ENCODE results near the gene ZNF540. TPM values are rescaled to one million over a fixed set of nuclear protein-coding genes. Genes with fewer than 3 reads are reported as not detected.
A peak's percentile ranks its signal among the peaks of the same experiment; 100 is the strongest.

The ZNF540 gene
- total and polyA plus RNA-seq, 2 of the 4 experiments (the other 2 are of a cell fraction) = 0.34 to 0.54 TPM

DNA sequence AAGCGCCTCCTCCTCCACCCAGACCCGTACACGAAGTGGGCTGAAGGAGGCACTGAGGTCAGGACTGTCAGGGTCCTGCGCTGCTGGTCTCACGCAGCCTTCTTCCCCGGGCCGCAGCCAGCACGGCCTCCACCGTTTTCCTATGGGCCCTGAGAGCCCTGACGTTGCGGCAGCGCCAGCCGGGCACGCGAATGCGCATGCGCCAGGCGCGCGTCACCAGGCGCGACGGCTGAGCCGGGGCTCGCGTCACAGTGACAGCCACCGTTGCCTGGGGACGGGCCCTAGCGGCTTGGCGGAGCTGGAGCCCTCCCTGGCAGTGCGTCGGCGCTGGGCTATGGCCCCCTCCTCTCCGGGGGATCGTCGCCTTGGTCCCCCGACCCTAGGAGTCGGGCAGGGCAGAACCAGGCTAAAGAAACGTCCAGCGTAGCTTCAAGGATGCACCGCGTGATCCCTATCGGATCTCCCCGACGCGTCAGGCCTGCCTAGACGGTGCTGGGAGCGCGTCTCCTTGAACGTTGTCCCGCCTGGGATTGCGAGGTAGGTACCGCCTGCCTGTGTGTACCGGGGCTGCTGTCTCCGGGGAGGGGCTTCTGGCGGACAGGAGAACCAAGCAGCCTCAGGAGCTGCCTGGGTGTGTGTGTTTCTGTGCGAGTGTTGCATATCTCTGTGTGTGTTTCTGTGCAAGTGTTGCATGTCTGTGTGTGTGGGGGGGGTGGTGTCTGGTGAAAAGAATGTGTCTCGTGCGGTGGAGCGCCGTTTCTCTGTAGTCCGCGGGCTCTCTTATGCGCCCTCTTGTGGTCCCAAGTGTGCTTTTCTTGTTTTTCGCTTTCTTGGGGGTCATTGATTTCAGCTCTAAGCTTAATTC lies 43.3 kb upstream of the ZNF540 start:
- peak; percentile 44 for DNase-seq
- dilution Hi-C loops (cut with HindIII; ENCODE audit: low sequenced_read_pairs, unreplicated experiment) = no loop called here
- Histone ChIP-seq H3K36me3 (ENCODE audit: control insufficient read depth, insufficient read depth, low read length) (no peaks in the 10 kb centered on the region), H3K4me3 (ENCODE audit: insufficient read depth, low read depth, low read length) (peak overlapping the region; percentile 80), H3K79me1 (ENCODE audit: low read depth in 1 of 2, low read length in 2 of 2) (no peaks in the 10 kb centered on the region), H3K27ac (ENCODE audit: insufficient read depth, low read length) (peak overlapping the region; percentile 39), H3K9ac (ENCODE audit: low read depth, low read length) (peak overlapping the region; percentile 44; the same call in 1 of the 2 replicates), H3K14ac (replicated peaks; ENCODE audit: low read depth, low read length) (peak overlapping the region; percentile 71; the same call in 1 of the 2 replicates), H3K18ac (ENCODE audit: low read depth, low read length) (no peak overlapping the region), H4K8ac (ENCODE audit: low read depth in 2 of 2, low read length in 2 of 2) (peak overlapping the region; percentile 40 to 91; a peak in 2 of 4 replicates), H3K4ac (ENCODE audit: low read depth, low read length) (peak overlapping the region; percentile 87), H2AK5ac (ENCODE audit: low read depth, low read length) (no peak overlapping the region), H3K4me2 (ENCODE audit: low read depth, low read length) (peak overlapping the region; percentile 68), H2BK5ac (ENCODE audit: low read depth, low read length, poor library complexity, severe bottlenecking) (no peak overlapping the region), H2BK15ac (ENCODE audit: low read depth, low read length) (no peak overlapping the region), H3K23ac (ENCODE audit: low read depth, low read length) (peak overlapping the region; percentile 38; the same call in 1 of the 2 replicates), H3K9me1 (ENCODE audit: insufficient read depth, low read length) (no peaks in the 10 kb centered on the region), H3K4me1 (ENCODE audit: control insufficient read depth, insufficient read depth, low read length) (no peaks in the 10 kb centered on the region), H2AFZ (replicated peaks; ENCODE audit: low read length, poor library complexity) (peak overlapping the region; percentile 95), H4K5ac (ENCODE audit: low read depth, low read length) (peak overlapping the region; percentile 92), H3K27me3 (ENCODE audit: control insufficient read depth, insufficient read depth, low read length) (no peaks in the 10 kb centered on the region), H3K9me3 (ENCODE audit: control insufficient read depth, insufficient read depth, low read length) (peaks cover 60% of the 10 kb centered on the region), H4K91ac (ENCODE audit: insufficient read depth, low read depth, low read length) (0 out of 2 replicates have a peak overlapping the region, but pooled peaks have one; percentile 41), H4K20me1 (ENCODE audit: insufficient read depth, low read length) (no peaks in the 10 kb centered on the region), H2AK9ac (replicated peaks; ENCODE audit: low read depth, low read length, poor library complexity) (peak overlapping the region; percentile 3), H2BK20ac (ENCODE audit: low read depth, low read length) (no peak overlapping the region), H2BK120ac (ENCODE audit: low read depth, low read length) (no peak overlapping the region), H3K56ac (ENCODE audit: extremely low read depth, insufficient read depth, low read length) (no peak overlapping the region)
- BruUV-seq (replicated peaks) = no TSS peak
- in situ Hi-C loops (cut with MboI; ENCODE audit: low sequenced_read_pairs) = no loop called here
- CTCF ChIA-PET = interaction anchor here (0.7 kb wide), 1 partner anchor 95 kb away, joined by 3 read pairs; no protein-coding TSS in a partner anchor
- POLR2A ChIA-PET (ENCODE audit: unreplicated experiment) = no interaction called here
- peak; percentile 76 for ATAC-seq (ENCODE audit: low read depth)
- intact Hi-C loops (cut with micrococcal nuclease) = no loop called here
- WGBS, 2 experiments (ENCODE audit: extremely low coverage in 2 of 2, insufficient read length in 1 of 2) = 1% methylated on average over 23 of the region's 65 CpGs; no CpG with 5 or more reads in 1 of the 2 experiments
- TF ChIP-seq RAD21 (IDR thresholded peaks at IDR 0.05; ENCODE audit: low read length) (peak; percentile 30; the same call in 1 of the 2 replicates), MAFK (IDR thresholded peaks at IDR 0.05; ENCODE audit: low read depth, low read length) (no peak), RCOR1 (IDR thresholded peaks at IDR 0.05; ENCODE audit: insufficient replicate concordance, low read length) (no peak), SMC3 (IDR thresholded peaks at IDR 0.05; ENCODE audit: low read depth, low read length) (0 out of 2 replicates have a peak, but pooled peaks have one; percentile 18), BHLHE40 (IDR thresholded peaks at IDR 0.05; ENCODE audit: low read depth, low read length) (peak; percentile 30; the same call in 1 of the 2 replicates), MAZ (IDR thresholded peaks at IDR 0.05; ENCODE audit: borderline replicate concordance, low read depth, low read length) (no peak), CHD1 (IDR thresholded peaks at IDR 0.05; ENCODE audit: low read depth, low read length) (no peak), RFX5 (IDR thresholded peaks at IDR 0.05; ENCODE audit: low read depth, low read length) (no peak), FOS (IDR thresholded peaks at IDR 0.05; ENCODE audit: low read depth, low read length) (no peak), CEBPB (IDR thresholded peaks at IDR 0.05; ENCODE audit: low read depth, low read length) (no peak), NFE2L2 (IDR thresholded peaks at IDR 0.05; ENCODE audit: low read depth, low read length) (no peak), MXI1 (IDR thresholded peaks at IDR 0.05; ENCODE audit: borderline replicate concordance, low read depth, low read length) (no peak)
- TF ChIP-seq, protein P1, sequence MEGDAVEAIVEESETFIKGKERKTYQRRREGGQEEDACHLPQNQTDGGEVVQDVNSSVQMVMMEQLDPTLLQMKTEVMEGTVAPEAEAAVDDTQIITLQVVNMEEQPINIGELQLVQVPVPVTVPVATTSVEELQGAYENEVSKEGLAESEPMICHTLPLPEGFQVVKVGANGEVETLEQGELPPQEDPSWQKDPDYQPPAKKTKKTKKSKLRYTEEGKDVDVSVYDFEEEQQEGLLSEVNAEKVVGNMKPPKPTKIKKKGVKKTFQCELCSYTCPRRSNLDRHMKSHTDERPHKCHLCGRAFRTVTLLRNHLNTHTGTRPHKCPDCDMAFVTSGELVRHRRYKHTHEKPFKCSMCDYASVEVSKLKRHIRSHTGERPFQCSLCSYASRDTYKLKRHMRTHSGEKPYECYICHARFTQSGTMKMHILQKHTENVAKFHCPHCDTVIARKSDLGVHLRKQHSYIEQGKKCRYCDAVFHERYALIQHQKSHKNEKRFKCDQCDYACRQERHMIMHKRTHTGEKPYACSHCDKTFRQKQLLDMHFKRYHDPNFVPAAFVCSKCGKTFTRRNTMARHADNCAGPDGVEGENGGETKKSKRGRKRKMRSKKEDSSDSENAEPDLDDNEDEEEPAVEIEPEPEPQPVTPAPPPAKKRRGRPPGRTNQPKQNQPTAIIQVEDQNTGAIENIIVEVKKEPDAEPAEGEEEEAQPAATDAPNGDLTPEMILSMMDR (conservative IDR thresholded peaks at IDR 0.05; ENCODE audit: low read depth, low read length) = peak; percentile 37
- TF ChIP-seq, protein P2, sequence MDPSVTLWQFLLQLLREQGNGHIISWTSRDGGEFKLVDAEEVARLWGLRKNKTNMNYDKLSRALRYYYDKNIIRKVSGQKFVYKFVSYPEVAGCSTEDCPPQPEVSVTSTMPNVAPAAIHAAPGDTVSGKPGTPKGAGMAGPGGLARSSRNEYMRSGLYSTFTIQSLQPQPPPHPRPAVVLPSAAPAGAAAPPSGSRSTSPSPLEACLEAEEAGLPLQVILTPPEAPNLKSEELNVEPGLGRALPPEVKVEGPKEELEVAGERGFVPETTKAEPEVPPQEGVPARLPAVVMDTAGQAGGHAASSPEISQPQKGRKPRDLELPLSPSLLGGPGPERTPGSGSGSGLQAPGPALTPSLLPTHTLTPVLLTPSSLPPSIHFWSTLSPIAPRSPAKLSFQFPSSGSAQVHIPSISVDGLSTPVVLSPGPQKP (IDR thresholded peaks at IDR 0.05; ENCODE audit: borderline replicate concordance, low read depth, low read length) = no peak

All from IMR-90 (cell line).